ENCODE results near the gene KCNMB4.
"Not testable (repeated sequence)": the region's sequence is repeated elsewhere in the genome, so short reads cannot be mapped to it uniquely, and the experiment has no call there.

The KCNMB4 gene

DNA sequence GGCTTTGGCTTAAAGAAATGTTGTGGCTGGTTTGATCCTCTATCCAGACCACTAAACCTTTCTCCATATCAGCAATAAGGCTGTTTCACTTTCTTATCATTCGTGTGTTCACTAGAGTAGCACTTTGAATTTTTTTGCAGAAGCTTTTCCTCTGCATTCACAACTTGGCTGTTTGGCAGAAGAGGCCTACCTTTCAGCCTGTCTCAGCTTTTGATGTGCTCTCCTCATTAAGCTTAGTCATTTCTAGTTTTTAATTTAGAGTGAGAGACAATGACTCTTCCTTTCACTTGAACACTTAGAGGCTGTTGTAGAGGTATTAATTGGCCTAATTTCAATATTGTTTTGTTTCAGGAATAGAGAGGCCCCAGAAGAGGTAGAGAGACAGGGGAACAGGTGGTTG lies 13.8 kb downstream of the KCNMB4 start:
- no peak for DNase-seq

- no peak for DNase-seq
Measured at GRCh38 chr12:70383484-70383883, 17.4 kb downstream of the KCNMB4 start.

GRCh38 chr12:70383886-70384285 lies 17.8 kb downstream of the KCNMB4 start:
- DNase-seq, result no peak

DNA sequence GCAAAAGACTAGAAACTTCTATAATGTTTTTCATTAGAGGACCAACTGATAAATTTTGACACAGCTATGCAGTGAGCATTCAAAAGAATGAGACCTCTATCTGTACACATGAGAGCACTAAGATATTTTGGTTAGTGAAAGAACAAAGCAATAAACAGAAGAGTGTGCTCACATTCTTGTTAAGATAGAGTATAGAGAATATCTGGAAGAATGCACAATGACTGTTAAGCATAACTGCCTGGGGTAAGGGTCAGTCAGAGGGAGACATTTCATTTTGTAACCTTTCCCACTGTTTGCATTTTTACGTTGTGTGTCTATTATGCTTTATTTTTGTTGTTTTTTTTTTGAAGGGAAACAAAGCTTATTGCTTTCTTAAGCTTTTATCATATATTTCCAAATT lies 20.7 kb downstream of the KCNMB4 start:
- no peak for DNase-seq

- DNase-seq, result no peak
Measured at GRCh38 chr12:70389678-70390077, 23.6 kb downstream of the KCNMB4 start.

DNA sequence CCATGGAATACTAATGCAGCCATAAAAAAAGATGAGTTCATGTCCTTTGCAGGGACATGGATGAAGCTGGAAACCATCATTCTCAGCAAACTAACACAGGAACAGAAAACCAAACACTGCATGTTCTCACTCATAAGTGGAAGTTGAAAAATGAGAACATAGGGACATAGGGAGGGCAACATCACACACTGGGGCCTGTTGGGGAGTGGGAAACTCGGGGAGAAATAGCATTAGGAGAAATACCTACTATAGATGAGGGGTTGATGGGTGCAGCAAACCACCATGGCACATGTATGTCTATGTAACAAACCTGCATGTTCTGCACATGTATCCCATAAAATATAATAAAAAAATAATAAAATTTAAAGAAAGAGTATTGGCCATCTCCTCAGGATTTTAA lies 26.5 kb downstream of the KCNMB4 start:
- DNase-seq, result not testable (repeated sequence)

DNA sequence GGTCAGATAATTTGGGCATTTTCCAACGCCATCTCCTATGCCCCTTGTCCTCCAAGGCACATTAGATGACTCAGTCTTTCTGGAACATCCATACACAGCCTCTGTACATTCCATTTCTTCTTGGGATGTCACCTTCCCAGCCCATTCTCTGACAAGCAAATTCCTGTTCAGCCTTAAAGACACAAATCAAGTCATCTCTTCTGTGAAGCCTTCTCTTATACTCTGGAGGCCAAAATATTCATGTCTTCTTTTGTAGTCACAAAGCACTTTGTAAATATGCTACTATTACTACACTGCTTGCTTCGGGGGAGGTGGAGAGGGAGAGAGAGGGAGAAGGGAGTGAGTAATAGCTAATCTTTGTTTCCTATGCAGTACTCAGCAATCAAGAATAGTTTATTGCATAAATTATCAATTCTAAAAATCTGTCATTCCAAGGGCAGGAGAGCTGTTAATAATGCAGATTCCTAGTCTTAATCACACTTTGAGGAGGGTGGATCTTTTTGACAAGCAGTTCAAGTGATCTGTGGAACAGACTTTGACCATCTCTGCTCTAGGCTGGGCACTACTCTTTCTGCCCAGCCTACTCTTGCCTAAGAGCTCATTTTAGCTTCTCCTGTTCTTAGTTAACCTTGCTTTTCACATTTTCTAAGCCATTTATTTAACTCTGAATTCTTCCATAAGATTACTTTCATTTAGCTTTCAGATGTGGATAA lies 27.9 kb downstream of the KCNMB4 start:
- no peak for DNase-seq

GRCh38 chr12:70398002-70398401 lies 31.9 kb downstream of the KCNMB4 start:
- no peak for DNase-seq

GRCh38 chr12:70398862-70399261 lies 32.8 kb downstream of the KCNMB4 start:
- no peak for DNase-seq

DNA sequence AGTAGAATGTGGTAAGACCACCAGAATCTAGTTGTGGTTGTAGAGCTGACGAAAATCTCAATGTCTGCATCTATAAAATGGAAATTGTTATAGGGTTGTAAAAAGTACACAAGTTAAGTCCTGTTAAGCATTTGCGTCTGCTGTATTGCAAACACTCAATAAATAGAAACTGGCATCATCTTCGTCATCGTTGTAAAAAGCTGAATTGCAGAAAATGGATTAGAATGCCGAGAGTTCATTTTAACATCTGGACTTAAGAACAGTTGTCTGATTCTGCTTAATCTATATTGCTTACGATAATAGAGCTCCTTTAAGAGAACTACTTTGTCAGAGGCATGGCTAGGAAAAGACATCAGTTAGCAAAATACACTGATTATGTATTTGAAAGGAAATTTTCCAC lies 33.2 kb downstream of the KCNMB4 start:
- DNase-seq, result no peak

- no peak for DNase-seq
Measured at GRCh38 chr12:70400124-70400523, 34.0 kb downstream of the KCNMB4 start.

DNA sequence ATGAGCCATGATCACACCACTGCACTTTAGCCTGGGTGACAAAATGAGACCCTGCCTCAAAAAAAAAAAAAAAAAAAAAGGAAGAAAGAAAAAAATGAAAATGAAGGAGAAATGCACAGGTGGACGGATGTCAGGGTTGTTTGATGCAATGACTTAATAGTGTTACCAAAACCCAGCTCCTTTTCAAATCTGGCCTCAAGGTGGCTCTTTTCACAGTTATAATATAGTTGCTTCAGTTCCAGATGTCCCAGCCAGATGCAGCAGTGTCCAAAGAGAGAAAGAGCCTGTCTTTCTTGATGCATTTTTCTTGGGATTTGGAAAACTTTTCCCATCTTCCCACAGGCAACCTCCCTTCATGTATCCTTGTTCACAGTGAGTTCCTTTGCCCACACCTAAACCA lies 36.5 kb downstream of the KCNMB4 start:
- no peak for DNase-seq

DNA sequence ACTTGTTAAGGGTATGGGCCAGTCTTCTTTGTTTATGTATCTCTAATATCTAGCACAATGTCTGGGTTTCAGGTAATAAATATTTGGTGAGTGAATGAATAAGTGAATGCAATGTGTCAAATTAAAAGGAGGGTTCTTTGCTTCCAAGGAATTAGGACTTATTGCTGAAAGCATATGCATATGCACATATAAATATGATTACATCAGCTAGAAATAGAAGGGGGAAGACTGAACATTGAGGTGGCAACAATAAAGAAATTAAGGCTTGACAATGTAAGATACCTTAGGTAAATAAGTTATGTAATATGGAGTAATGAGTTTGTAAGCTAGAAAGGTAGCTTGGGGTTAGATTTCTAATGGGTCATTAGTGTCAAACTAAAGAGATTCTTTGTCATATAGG lies 37.7 kb downstream of the KCNMB4 start:
- DNase-seq, result no peak

DNA sequence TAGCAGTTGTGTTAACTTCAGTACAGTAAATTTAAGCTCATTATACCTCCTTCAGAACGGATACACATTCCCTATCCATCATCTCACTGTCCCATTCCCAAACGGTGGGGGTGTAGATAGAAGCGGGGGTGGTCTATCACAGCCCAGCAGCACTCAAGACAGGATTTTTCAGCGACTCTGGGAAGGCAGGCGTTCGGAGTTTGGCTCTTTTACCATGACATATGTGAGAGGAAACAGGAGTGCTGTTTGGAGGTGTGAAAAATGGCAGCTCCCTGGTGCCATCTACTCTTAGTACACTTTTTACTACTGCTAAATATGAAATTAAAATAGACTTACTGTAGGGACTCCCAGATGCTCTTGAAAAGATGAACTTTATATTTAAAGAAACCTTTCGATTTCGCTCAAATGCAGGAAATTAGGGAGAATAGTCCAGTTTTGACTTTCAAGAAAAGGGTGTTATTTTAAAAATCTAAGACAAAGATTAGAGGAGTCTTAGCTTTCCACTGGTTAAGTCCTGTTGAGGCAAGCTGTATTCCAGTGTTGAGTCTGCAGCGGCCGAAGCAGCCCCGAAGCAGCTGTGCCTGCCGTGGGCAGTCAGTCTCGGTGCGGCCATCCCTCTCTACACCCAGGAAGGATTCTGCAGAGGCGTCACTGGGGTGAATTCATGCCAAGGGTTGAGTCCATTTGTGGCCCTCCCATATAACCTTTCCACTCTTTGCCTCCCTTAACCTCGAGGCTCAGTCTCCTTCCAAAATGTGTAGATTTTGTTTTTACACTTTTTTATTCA lies 42.1 kb downstream of the KCNMB4 start:
- no peak for DNase-seq

GRCh38 chr12:70415987-70416386 lies 49.9 kb downstream of the KCNMB4 start:
- no peak for DNase-seq

GRCh38 chr12:70417121-70417520 lies 51.0 kb downstream of the KCNMB4 start:
- DNase-seq, result no peak

DNA sequence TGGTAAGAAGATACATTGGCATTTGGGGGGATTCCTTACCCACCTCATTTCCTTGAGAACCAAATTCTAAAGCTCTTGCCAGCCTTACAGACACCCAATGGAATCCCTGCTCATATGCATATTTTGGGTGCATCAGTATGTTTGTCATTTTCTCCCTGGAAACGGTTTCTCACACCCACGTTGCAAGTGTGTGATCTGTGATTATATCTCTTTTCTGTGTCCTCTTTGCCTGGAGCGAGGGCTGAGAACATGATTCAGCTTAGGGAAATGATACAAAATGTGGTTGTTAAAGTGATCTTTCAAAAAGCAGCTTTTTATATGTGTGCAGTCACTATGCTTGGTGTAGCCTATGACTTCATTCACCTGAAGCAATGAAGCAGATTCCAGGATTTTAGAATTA lies 52.0 kb downstream of the KCNMB4 start:
- no peak for DNase-seq

- DNase-seq, result no peak
Measured at GRCh38 chr12:70422631-70423030, 56.5 kb downstream of the KCNMB4 start.

GRCh38 chr12:70426620-70427019 lies 60.5 kb downstream of the KCNMB4 start:
- DNase-seq, result no peak

DNA sequence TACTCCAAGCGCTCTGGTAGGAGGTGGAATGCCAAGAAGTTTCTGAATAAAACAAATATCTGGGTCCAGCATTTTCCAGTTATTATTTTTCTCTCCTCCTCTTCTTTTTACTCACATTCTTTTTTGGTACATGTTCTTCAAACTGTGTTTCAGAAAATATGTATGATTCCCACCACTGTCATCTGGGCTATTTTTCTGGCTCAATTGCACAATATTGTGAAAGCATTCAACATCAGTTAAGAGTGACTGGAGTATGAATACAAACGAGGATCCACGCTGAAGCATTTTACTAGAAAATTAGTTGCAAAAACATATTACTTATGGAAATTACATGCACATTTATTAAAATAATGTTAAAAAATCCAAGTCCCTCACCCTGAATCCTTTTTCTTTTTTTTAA lies 61.5 kb downstream of the KCNMB4 start:
- DNase-seq, result no peak

DNA sequence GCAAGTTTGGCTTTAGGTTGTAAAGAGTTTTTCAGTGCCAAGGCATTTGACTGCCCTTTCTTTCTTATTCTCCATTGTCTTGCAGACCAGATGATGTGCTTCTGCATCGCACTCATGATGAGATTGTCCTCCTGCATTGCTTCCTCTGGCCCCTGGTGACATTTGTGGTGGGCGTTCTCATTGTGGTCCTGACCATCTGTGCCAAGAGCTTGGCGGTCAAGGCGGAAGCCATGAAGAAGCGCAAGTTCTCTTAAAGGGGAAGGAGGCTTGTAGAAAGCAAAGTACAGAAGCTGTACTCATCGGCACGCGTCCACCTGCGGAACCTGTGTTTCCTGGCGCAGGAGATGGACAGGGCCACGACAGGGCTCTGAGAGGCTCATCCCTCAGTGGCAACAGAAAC lies 64.3 kb downstream of the KCNMB4 start:
- DNase-seq, result no peak

GRCh38 chr12:70436836-70437235 lies 70.7 kb downstream of the KCNMB4 start:
- no peak for DNase-seq

- no peak for DNase-seq
Measured at GRCh38 chr12:70443062-70443673, 77.1 kb downstream of the KCNMB4 start.

- no peak for DNase-seq
Measured at GRCh38 chr12:70444903-70445302, 78.8 kb downstream of the KCNMB4 start.

Measured in CD4-positive, alpha-beta T cell treated with Interleukin-10 for 1 hour (primary cell).